K562 (cell line): ENCODE results near the gene CALB2. TPM values are rescaled to one million over a fixed set of nuclear protein-coding genes. Genes with fewer than 3 reads are reported as not detected.

Source experiments
- ATAC-seq: fragments of 200-7000 bp; cut with Tn5 transposase; 3 replicates; pipeline ENCODE4 v1.9.1; 2020; ENCODE audit warnings: moderate library complexity
- BruUV-seq: library from RNA; stranded (reverse); fragments of 400-500 nt; replicated peaks from 2 replicates; lab custom pipeline; 2021; lab: Mats Ljungman, UMichigan
- CTCF ChIA-PET: fragments of 300-600 bp; formaldehyde crosslinking; extraction: SDS; loops from one replicate; lab custom pipeline; 2021; ENCODE audit warnings: low intra/inter-chr PET ratio; lab: Yijun Ruan, JAX
- POLR2A ChIA-PET: fragments of 300-600, 350-650 bp; sonication (Branson Sonifier 250); formaldehyde crosslinking; extraction: SDS; loops from one replicate; lab custom pipeline; 2021; ENCODE audit warnings: antibody characterized with exemption, inconsistent platforms; lab: Yijun Ruan, JAX
- DNase-seq, 4 experiments: peaks; one replicate each; pipeline versions ENCODE4 v3.0.0 to v3.0.0-alpha.2; 2011 to 2018; ENCODE audit warnings: low spot score in 3 of 4, mixed read lengths in 3 of 4; ENCODE audit errors: extremely low read depth in 1 of 4
- FAIRE-seq: peaks from 2 replicates; lab custom pipeline; 2011; peaks lifted over from hg19 to GRCh38; lab: Jason Lieb, UNC
- H2AFZ ChIP-seq: 2 replicates; pipeline ENCODE4 v1.6.0; 2011; ENCODE audit warnings: low read depth, low read length, control low read depth, inconsistent platforms
- H3K27ac ChIP-seq: fragments of 200-600 bp; 3 replicates; pipeline ENCODE4 v1.8.0; 2011; ENCODE audit warnings: low read depth, mild to moderate bottlenecking, control low read depth, inconsistent platforms, low read length, moderate library complexity, mixed read lengths; ENCODE audit errors: extremely low read depth
- H3K27me3 ChIP-seq, 2 experiments: fragments of 300-600 bp in 1 of 2; 2 replicates in 1 of 2; 3 replicates in 1 of 2; pipeline versions ENCODE4 v1.6.0 to v1.8.0; 2011; ENCODE audit warnings: inconsistent platforms in 2 of 2, low read length in 2 of 2, mild to moderate bottlenecking in 1 of 2, mixed read lengths in 1 of 2, moderate library complexity in 1 of 2; ENCODE audit not compliant: control insufficient read depth in 2 of 2, insufficient read depth in 2 of 2
- H3K36me3 ChIP-seq: fragments of 300-600 bp; 3 replicates; pipeline ENCODE4 v1.8.0; 2011; ENCODE audit warnings: mild to moderate bottlenecking, low read length, inconsistent platforms; ENCODE audit not compliant: control insufficient read depth, insufficient read depth
- H3K4me1 ChIP-seq, 2 experiments: fragments of 200-600 bp in 1 of 2; replicated peaks in 1 of 2; 2 replicates in 1 of 2; 3 replicates in 1 of 2; pipeline versions ENCODE4 v1.5.1 to v1.8.0; 2011; ENCODE audit warnings: inconsistent platforms in 2 of 2, low read length in 2 of 2, mild to moderate bottlenecking in 1 of 2, mixed read lengths in 1 of 2, moderate library complexity in 1 of 2; ENCODE audit not compliant: control insufficient read depth in 2 of 2, insufficient read depth in 2 of 2
- H3K4me2 ChIP-seq: 2 replicates; pipeline ENCODE4 v1.6.1; 2011; ENCODE audit warnings: low read length, control low read depth, inconsistent platforms, mixed read lengths; ENCODE audit not compliant: insufficient read depth
- H3K4me3 ChIP-seq: fragments of 200-600 bp; sonication (generic), shearing (Covaris generic); 2 replicates; pipeline ENCODE4 v1.5.1; 2016; ENCODE audit warnings: control low read depth, inconsistent platforms
- H3K79me2 ChIP-seq: fragments of 200-600 bp; 3 replicates; pipeline ENCODE4 v1.8.0; 2011; ENCODE audit warnings: low read length, inconsistent platforms; ENCODE audit not compliant: control insufficient read depth, insufficient read depth
- H3K9ac ChIP-seq, 2 experiments: 2 replicates each; pipeline versions ENCODE4 v1.6.0 to v1.6.1; 2011; ENCODE audit warnings: low read depth in 2 of 2, low read length in 2 of 2, control low read depth in 1 of 2, inconsistent platforms in 1 of 2, mild to moderate bottlenecking in 1 of 2, mixed read lengths in 1 of 2; ENCODE audit not compliant: insufficient read depth in 1 of 2
- H3K9me1 ChIP-seq: one replicate; pipeline ENCODE4 v1.6.0; 2011; ENCODE audit warnings: inconsistent platforms, mild to moderate bottlenecking, low read length, moderate library complexity; ENCODE audit not compliant: control insufficient read depth, insufficient read depth
- H3K9me3 ChIP-seq: replicated peaks from 2 replicates; pipeline ENCODE4 v1.5.1; 2011; ENCODE audit warnings: low read depth, low read length, inconsistent platforms; ENCODE audit not compliant: control insufficient read depth, insufficient read depth
- H4K20me1 ChIP-seq: replicated peaks from 2 replicates; pipeline ENCODE4 v1.6.1; 2011; ENCODE audit warnings: low read length, inconsistent platforms, mixed read lengths; ENCODE audit not compliant: control insufficient read depth, insufficient read depth
- FIP1L1 ChIP-seq: fragments of 200-400 bp; formaldehyde crosslinking; IDR thresholded peaks from 2 replicates; pipeline ENCODE4 v1.6.1; 2018; ENCODE audit warnings: mild to moderate bottlenecking, low read depth, low read length; ENCODE audit not compliant: poor library complexity, severe bottlenecking
- JUNB ChIP-seq: fragments of 450-650 bp; formaldehyde crosslinking; conservative IDR thresholded peaks from 2 replicates; pipeline ENCODE4 v1.4.0; 2020; ENCODE audit warnings: mild to moderate bottlenecking
- NFIC ChIP-seq: fragments of 450-650 bp; IDR thresholded peaks from 2 replicates; pipeline ENCODE4 v1.6.1; 2017; ENCODE audit warnings: mild to moderate bottlenecking, inconsistent platforms
- PRPF4 ChIP-seq: fragments of 200-400 bp; formaldehyde crosslinking; IDR thresholded peaks from one replicate; pipeline ENCODE4 v1.6.1; 2017; ENCODE audit warnings: low read length, low read depth, mild to moderate bottlenecking; ENCODE audit not compliant: insufficient read depth, poor library complexity, severe bottlenecking
- PTTG1 ChIP-seq: fragments of 450-650 bp; IDR thresholded peaks from 2 replicates; pipeline ENCODE4 v1.6.1; 2016; ENCODE audit warnings: low read depth, mild to moderate bottlenecking, missing genetic modification characterization, missing compliant biosample characterization
- SAP30 ChIP-seq: fragments of 200-600 bp; sonication (generic); IDR thresholded peaks from 2 replicates; pipeline ENCODE4 v1.6.1; 2012; ENCODE audit warnings: borderline replicate concordance, low read depth, mild to moderate bottlenecking, moderate library complexity, low read length, control low read depth, inconsistent platforms; ENCODE audit not compliant: insufficient read depth, poor library complexity, severe bottlenecking
- WGBS: fragments of 100-300 bp; shearing (Covaris generic); methylation state at CpG from one replicate; pipeline ENCODE4 v1.1.6; 2016; ENCODE audit warnings: low coverage, mixed read lengths; ENCODE audit not compliant: insufficient coverage; ENCODE audit errors: missing lambda C conversion rate; 5-methylcytosine and 5-hydroxymethylcytosine counted together
- in situ Hi-C: fragments of 300-500 bp; cut with MboI; formaldehyde crosslinking; loops from 4 replicates; pipeline ENCODE4 v1.15.0; 2018; ENCODE audit warnings: inconsistent platforms, mixed read lengths
- intact Hi-C: fragments of 100-400 bp; cut with micrococcal nuclease; formaldehyde crosslinking; loops from 2 replicates; pipeline ENCODE4 v1.14.2; 2022
- polyA plus RNA-seq, 8 experiments: library from polyadenylated mRNA; depleted of rRNA in 4 of 8; stranded (reverse) in 5 of 8; unstranded in 3 of 8; fragments of >200 nt; fragmentation: Nextera tagmentation in 2 of 8; fragmentation: Illumina TruSeq in 1 of 8; extraction: Ambion mirVana in 2 of 8; extraction: Trizol in 1 of 8; gene quantifications; 2 replicates each; pipeline versions ENCODE4 v1.2.1 to v1.2.3, GENCODE V29; 2011 to 2014; ENCODE audit warnings: inconsistent platforms in 1 of 8, missing spikeins in 1 of 8
- total RNA-seq, 7 experiments: library from RNA; depleted of rRNA in 6 of 7; stranded (reverse); fragments of >200 nt in 6 of 7; fragmentation: Illumina TruSeq in 2 of 7; extraction: Trizol in 2 of 7; gene quantifications; 2 replicates each; pipeline versions ENCODE4 v1.2.1 to v1.2.3, GENCODE V29; 2011 to 2021; ENCODE audit warnings: low replicate concordance in 1 of 7
- TF ChIP-seq, protein P1 (sequence below): sonication (generic); formaldehyde crosslinking; IDR thresholded peaks from 2 replicates; pipeline ENCODE4 v1.5.0; 2020; ENCODE audit warnings: missing genetic modification reagents
- TF ChIP-seq, protein P2 (sequence below): fragments of 250-450 bp; sonication (Bioruptor Pico); IDR thresholded peaks from 2 replicates; pipeline ENCODE4 v1.5.0; 2022; ENCODE audit warnings: mild to moderate bottlenecking

CALB2 gene
- total and polyA plus RNA-seq, 9 of the 15 experiments (the other 6 are each of a cell fraction or from before 2014, with no cell fraction given) = not detected

DNA sequence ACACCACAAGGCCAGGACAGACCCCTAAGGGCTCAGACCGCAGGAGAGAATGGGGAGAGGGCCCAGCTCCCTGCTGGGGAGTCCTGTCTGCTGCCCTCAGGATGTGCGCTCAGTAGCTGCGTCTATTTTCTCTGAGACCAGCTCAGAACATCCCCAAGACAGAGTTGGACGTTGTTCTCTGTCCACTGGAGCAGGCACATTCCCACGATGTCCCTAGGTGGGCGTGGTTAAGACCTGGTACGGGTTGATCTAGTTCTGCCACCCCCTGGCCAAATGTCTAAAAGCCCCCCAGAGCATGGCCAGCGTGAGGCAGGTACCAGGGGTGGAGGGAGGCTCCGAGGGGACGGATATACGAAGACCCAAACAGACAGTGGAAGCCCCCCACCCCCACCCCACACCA, 842 bp upstream of the CALB2 start:
- H3K27ac ChIP-seq = no peak overlapping the region
- no peaks in the 10 kb centered on the region for H3K36me3 ChIP-seq
- no peaks in the 10 kb centered on the region for H3K9me3 ChIP-seq
- CTCF ChIA-PET = interaction anchor here (1.6 kb wide), 1 partner anchor 142 kb away, joined by 6 read pairs; no protein-coding TSS in a partner anchor
- in situ Hi-C loops (no loop called here), intact Hi-C loops (no loop called here)
- peak in 1 of 4 experiments; percentile 11 for DNase-seq
- POLR2A ChIA-PET = interaction anchor here (0.6 kb wide), 1 partner anchor 60 kb away, joined by 3 read pairs; no protein-coding TSS in a partner anchor
- FAIRE-seq = no peak
- H3K79me2 ChIP-seq = no peaks in the 10 kb centered on the region
- no peaks in the 10 kb centered on the region for H3K9me1 ChIP-seq
- TF ChIP-seq, protein P1, sequence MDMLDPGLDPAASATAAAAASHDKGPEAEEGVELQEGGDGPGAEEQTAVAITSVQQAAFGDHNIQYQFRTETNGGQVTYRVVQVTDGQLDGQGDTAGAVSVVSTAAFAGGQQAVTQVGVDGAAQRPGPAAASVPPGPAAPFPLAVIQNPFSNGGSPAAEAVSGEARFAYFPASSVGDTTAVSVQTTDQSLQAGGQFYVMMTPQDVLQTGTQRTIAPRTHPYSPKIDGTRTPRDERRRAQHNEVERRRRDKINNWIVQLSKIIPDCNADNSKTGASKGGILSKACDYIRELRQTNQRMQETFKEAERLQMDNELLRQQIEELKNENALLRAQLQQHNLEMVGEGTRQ (CRISPR knock-in tag) = no peak
- TF ChIP-seq PRPF4 (no peak), JUNB (no peak), NFIC (no peak), PTTG1 (no peak), FIP1L1 (no peak), SAP30 (no peak)
- TF ChIP-seq, protein P2, sequence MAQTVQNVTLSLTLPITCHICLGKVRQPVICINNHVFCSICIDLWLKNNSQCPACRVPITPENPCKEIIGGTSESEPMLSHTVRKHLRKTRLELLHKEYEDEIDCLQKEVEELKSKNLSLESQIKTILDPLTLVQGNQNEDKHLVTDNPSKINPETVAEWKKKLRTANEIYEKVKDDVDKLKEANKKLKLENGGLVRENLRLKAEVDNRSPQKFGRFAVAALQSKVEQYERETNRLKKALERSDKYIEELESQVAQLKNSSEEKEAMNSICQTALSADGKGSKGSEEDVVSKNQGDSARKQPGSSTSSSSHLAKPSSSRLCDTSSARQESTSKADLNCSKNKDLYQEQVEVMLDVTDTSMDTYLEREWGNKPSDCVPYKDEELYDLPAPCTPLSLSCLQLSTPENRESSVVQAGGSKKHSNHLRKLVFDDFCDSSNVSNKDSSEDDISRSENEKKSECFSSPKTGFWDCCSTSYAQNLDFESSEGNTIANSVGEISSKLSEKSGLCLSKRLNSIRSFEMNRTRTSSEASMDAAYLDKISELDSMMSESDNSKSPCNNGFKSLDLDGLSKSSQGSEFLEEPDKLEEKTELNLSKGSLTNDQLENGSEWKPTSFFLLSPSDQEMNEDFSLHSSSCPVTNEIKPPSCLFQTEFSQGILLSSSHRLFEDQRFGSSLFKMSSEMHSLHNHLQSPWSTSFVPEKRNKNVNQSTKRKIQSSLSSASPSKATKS (CRISPR knock-in tag) = no peak
- no peak overlapping the region for H3K4me3 ChIP-seq
- no peak overlapping the region for H3K4me2 ChIP-seq
- no peak overlapping the region for H2AFZ ChIP-seq
- H3K27me3 ChIP-seq = peaks cover 2 to 26% of the 10 kb centered on the region in 2 experiments; a peak in 3 of 5 replicates
- 7% methylated on average over 9 of the region's 11 CpGs for WGBS
- 0 out of 3 replicates have a peak, but pooled peaks have one; percentile 17 for ATAC-seq
- H4K20me1 ChIP-seq = peaks cover 11% of the 10 kb centered on the region
- H3K4me1 ChIP-seq = peaks cover 8 to 9% of the 10 kb centered on the region in 2 experiments; a peak in 4 of 5 replicates
- BruUV-seq = no TSS peak
- H3K9ac ChIP-seq = no peak overlapping the region
